Tibial nerve (tissue), 3 donors: Measurements from ENCODE around the gene CCDC148.

Experiments
- POLR2A ChIP-seq, 2 donors: fragments of 450-650 bp; IDR thresholded peaks; one replicate each; pipeline ENCODE4 v1.6.1; 2017; ENCODE audit warnings: antibody characterized with exemption in 2 of 2, mild to moderate bottlenecking in 2 of 2, moderate library complexity in 2 of 2
- TF ChIP-seq, protein P1 (sequence below), 5 experiments: fragments of 200-600 bp in 3 of 5; fragments of 450-650 bp in 2 of 5; sonication (generic) in 3 of 5; IDR thresholded peaks; one replicate each; pipeline ENCODE4 v1.5.1; 2016 to 2019; ENCODE audit warnings: antibody characterized with exemption in 5 of 5, mild to moderate bottlenecking in 3 of 5, moderate library complexity in 2 of 5

DNA sequence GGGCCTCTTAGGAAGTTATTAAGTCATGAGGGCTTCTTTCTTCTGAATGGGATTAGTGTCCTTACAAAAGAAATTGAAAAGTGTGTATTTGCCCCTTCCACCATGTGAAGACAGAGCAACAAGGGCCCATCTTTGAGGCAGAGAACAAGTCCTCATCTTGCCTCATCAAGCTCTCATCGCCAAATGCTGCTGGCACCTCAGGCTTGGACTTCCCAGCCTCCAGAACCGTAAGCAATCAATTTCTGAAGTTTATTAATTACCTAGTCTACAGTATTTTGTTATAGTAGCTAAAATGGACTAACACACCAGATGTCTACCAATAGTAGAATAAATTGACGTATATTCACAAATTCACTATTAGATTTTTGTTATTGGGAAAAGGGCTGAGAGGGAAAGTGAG, 74.6 kb downstream of the CCDC148 start:
- TF ChIP-seq, protein P1, sequence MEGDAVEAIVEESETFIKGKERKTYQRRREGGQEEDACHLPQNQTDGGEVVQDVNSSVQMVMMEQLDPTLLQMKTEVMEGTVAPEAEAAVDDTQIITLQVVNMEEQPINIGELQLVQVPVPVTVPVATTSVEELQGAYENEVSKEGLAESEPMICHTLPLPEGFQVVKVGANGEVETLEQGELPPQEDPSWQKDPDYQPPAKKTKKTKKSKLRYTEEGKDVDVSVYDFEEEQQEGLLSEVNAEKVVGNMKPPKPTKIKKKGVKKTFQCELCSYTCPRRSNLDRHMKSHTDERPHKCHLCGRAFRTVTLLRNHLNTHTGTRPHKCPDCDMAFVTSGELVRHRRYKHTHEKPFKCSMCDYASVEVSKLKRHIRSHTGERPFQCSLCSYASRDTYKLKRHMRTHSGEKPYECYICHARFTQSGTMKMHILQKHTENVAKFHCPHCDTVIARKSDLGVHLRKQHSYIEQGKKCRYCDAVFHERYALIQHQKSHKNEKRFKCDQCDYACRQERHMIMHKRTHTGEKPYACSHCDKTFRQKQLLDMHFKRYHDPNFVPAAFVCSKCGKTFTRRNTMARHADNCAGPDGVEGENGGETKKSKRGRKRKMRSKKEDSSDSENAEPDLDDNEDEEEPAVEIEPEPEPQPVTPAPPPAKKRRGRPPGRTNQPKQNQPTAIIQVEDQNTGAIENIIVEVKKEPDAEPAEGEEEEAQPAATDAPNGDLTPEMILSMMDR (IDR thresholded peaks at IDR 0.05): no peak
- TF ChIP-seq POLR2A (IDR thresholded peaks at IDR 0.05): no peak
